KMS-11 (cell line): ENCODE measurements around the gene ADD2.

Experiments
- H2AFZ ChIP-seq: fragments of 200-600 bp; sonication (generic); 2 replicates; pipeline ENCODE4 v1.6.1; 2016; ENCODE audit warnings: antibody characterized with exemption, mixed run types, low read depth
- H3K27ac ChIP-seq: fragments of 200-600 bp; sonication (generic); 2 replicates; pipeline ENCODE4 v1.6.1; 2016; ENCODE audit warnings: mild to moderate bottlenecking, mixed run types
- H3K27me3 ChIP-seq: fragments of 200-600 bp; sonication (generic); 2 replicates; pipeline ENCODE4 v1.6.1; 2017; ENCODE audit warnings: mild to moderate bottlenecking, low read depth, mixed run types, moderate library complexity; ENCODE audit not compliant: insufficient read depth
- H3K36me3 ChIP-seq: fragments of 200-600 bp; sonication (generic); 2 replicates; pipeline ENCODE4 v1.6.1; 2017; ENCODE audit warnings: mild to moderate bottlenecking, mixed run types; ENCODE audit not compliant: insufficient read depth
- H3K4me1 ChIP-seq: fragments of 200-600 bp; sonication (generic); 2 replicates; pipeline ENCODE4 v1.6.1; 2016; ENCODE audit warnings: mild to moderate bottlenecking, low read depth, mixed run types; ENCODE audit not compliant: poor library complexity, severe bottlenecking
- H3K4me2 ChIP-seq: fragments of 200-600 bp; sonication (generic); 2 replicates; pipeline ENCODE4 v1.7.0; 2016; ENCODE audit warnings: mild to moderate bottlenecking, mixed run types
- H3K4me3 ChIP-seq: fragments of 200-600 bp; sonication (generic); IDR thresholded peaks from 2 replicates; pipeline ENCODE4 v1.6.1; 2017; ENCODE audit warnings: low read depth, low read length, mixed read lengths; ENCODE audit not compliant: insufficient read depth
- H3K79me2 ChIP-seq: fragments of 200-600 bp; sonication (generic); 2 replicates; pipeline ENCODE4 v1.6.1; 2016; ENCODE audit warnings: low read depth, mixed run types; ENCODE audit not compliant: insufficient read depth
- H3K9ac ChIP-seq: fragments of 200-600 bp; sonication (generic); 2 replicates; pipeline ENCODE4 v1.6.1; 2016; ENCODE audit warnings: mild to moderate bottlenecking, mixed run types
- H4K20me1 ChIP-seq: fragments of 200-600 bp; sonication (generic); 2 replicates; pipeline ENCODE4 v1.6.1; 2016; ENCODE audit warnings: mild to moderate bottlenecking, mixed run types; ENCODE audit not compliant: insufficient read depth
- TF ChIP-seq, protein P1 (sequence below): fragments of 200-600 bp; sonication (generic); conservative IDR thresholded peaks from 2 replicates; pipeline ENCODE4 v1.6.1; 2017; ENCODE audit warnings: low read depth, mild to moderate bottlenecking, antibody characterized with exemption, low read length, moderate library complexity, mixed read lengths

ADD2 gene

DNA sequence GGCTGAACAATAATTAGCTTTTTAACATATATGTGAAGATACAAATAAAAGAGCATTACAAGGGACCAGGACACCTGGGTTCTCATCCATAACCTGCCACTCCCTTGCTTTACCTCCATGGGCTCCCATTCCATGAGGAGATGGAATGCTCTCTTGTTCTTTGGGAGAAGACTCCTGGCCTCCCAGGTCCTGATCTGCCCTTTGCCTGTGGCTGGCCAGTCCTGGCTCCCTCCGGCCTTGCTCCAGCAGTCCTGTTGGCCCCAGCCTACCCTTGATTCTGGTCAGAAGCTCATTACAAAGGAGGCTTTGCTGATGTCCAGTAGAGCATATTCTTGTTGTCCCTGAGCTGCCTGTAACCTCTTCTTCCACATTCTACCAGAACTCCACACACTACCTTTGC, 60.3 kb downstream of the ADD2 start:
- no peaks in the 10 kb centered on the region for H3K27me3 ChIP-seq
- no peaks in the 10 kb centered on the region for H3K79me2 ChIP-seq
- no peaks in the 10 kb centered on the region for H3K36me3 ChIP-seq
- TF ChIP-seq, protein P1, sequence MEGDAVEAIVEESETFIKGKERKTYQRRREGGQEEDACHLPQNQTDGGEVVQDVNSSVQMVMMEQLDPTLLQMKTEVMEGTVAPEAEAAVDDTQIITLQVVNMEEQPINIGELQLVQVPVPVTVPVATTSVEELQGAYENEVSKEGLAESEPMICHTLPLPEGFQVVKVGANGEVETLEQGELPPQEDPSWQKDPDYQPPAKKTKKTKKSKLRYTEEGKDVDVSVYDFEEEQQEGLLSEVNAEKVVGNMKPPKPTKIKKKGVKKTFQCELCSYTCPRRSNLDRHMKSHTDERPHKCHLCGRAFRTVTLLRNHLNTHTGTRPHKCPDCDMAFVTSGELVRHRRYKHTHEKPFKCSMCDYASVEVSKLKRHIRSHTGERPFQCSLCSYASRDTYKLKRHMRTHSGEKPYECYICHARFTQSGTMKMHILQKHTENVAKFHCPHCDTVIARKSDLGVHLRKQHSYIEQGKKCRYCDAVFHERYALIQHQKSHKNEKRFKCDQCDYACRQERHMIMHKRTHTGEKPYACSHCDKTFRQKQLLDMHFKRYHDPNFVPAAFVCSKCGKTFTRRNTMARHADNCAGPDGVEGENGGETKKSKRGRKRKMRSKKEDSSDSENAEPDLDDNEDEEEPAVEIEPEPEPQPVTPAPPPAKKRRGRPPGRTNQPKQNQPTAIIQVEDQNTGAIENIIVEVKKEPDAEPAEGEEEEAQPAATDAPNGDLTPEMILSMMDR: no peak
- H2AFZ ChIP-seq: no peak overlapping the region
- no peaks in the 10 kb centered on the region for H3K4me1 ChIP-seq
- H3K9ac ChIP-seq: no peak overlapping the region
- no peaks in the 10 kb centered on the region for H4K20me1 ChIP-seq
- no peak overlapping the region for H3K27ac ChIP-seq
- no peak overlapping the region for H3K4me2 ChIP-seq
- H3K4me3 ChIP-seq: no peak overlapping the region

DNA sequence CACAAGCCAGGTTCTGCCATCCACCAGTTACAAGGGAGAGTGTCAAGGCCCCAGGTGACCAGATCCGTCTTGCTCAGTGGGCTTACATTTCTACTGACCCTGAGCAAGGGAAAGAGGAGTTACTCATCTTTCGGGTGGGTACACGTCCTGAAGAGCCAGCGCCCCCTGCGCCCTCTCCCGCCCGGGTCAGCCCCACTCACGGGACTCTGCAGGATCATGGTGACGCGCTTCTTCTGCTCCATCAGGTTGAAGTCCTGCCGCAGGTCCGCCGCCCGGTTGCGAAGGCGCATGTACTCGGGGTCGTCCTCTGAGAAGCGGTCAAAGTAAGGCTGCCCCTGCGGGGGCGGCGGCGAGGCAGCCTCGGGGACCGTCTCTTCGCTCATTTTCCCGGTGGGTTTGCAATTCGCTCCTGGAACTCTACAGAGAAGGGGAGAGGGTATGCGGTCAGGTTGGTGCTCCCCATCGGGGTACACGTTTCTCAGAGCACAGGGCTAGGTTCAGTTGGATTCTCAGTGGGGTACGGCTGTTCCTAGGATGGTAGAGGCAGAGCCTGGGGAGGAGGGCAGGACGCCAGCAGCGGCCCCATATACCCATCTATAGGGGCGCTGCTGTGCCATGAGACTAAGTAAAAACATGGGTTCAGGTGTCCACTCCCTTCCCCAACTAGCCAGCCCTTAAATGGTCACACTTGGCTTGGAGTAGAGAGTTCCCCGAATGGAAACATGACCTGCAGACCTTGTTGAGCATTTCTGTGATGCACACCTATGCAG, 61.8 kb downstream of the ADD2 start:
- H4K20me1 ChIP-seq: no peaks in the 10 kb centered on the region
- H3K4me1 ChIP-seq: no peaks in the 10 kb centered on the region
- no peaks in the 10 kb centered on the region for H3K36me3 ChIP-seq
- H3K79me2 ChIP-seq: no peaks in the 10 kb centered on the region
- H3K27ac ChIP-seq: no peak overlapping the region
- TF ChIP-seq, protein P1: no peak
- H3K4me3 ChIP-seq: no peak overlapping the region
- no peak overlapping the region for H3K9ac ChIP-seq
- H3K27me3 ChIP-seq: no peaks in the 10 kb centered on the region
- H2AFZ ChIP-seq: no peak overlapping the region
- no peak overlapping the region for H3K4me2 ChIP-seq

DNA sequence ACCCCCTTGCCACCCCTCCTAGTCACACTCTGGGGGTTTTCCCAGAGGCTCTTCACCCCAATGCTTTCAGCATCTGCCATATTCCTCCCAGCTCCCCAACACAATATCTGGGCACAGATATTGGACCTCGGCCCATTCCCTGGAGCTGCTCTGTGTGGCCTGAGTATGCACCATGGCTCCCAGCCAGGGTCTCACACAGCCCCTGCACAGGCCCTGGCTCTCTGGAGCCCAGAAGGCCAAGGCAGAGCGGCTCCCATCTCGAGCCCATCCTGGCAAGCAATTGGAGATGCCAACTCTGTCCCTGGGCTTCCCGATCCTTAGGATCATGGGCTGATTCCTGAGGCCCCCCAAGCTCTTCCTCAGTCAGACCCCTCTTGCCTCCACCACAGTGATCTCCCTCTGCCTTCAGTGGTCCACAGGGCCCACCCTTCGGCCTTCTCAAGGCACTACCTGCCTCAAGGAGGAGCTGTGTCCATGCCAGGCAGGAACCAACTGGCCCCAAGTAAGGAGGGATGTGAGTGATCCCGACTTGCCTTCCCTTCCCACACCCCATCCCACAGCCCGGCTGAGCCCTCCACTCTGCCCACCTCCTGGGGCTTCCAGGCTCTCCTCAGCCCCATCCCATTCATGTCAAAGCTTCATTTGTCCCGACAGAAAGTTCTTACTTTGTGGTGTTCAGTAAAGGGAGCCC, 62.7 kb downstream of the ADD2 start:
- H3K9ac ChIP-seq: no peak overlapping the region
- TF ChIP-seq, protein P1: no peak
- H3K79me2 ChIP-seq: no peaks in the 10 kb centered on the region
- H3K4me2 ChIP-seq: no peak overlapping the region
- no peaks in the 10 kb centered on the region for H3K36me3 ChIP-seq
- H3K4me3 ChIP-seq: no peak overlapping the region
- no peaks in the 10 kb centered on the region for H3K27me3 ChIP-seq
- no peak overlapping the region for H3K27ac ChIP-seq
- H4K20me1 ChIP-seq: no peaks in the 10 kb centered on the region
- no peaks in the 10 kb centered on the region for H3K4me1 ChIP-seq
- no peak overlapping the region for H2AFZ ChIP-seq

DNA sequence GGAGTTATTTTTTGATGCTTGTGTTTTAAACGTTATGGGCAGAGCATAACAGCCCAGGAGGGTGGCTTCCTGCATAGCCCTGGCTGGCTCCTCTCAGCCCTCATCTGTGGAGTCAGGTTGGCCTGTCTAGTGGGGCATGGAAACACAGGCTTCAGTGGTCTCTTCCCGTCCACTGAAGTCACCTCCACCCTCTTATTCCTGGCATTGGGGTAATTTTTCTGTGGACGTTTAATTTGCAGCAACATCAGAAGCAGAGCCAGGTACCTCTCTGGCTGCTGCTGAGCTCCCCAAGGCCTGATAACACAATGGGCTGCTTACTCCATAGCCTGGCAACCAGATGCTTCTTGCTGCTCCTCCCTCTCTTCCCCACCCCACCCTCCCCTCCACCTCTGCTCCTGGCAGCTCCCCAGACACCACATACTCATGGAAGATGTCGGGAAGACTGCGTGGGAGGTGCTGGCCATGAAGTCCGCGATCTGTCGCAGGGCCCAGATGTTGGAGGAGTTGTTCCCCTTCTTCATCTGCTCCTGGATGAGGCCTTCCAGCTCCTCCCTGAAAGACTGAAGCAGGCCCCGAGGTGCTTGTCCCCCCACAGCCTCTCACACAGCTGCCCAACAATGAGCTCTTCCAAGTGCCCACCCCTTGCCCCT, 64.0 kb downstream of the ADD2 start:
- no peak overlapping the region for H3K9ac ChIP-seq
- H3K36me3 ChIP-seq: no peaks in the 10 kb centered on the region
- no peak overlapping the region for H2AFZ ChIP-seq
- no peak overlapping the region for H3K27ac ChIP-seq
- no peaks in the 10 kb centered on the region for H3K4me1 ChIP-seq
- H4K20me1 ChIP-seq: no peaks in the 10 kb centered on the region
- no peaks in the 10 kb centered on the region for H3K79me2 ChIP-seq
- no peaks in the 10 kb centered on the region for H3K27me3 ChIP-seq
- TF ChIP-seq, protein P1: no peak
- H3K4me2 ChIP-seq: no peak overlapping the region
- no peak overlapping the region for H3K4me3 ChIP-seq
